HG03378 (cell line): Measurements from ENCODE around the gene SYT7.

Experiments
- ATAC-seq: cut with Tn5 transposase; IDR thresholded peaks from one replicate; pipeline ENCODE4 v1.9.1; 2021; ENCODE audit warnings: mild to moderate bottlenecking, moderate library complexity; ENCODE audit not compliant: unreplicated experiment

The SYT7 gene

GRCh38 chr11:61539831-61540357 is 41.0 kb downstream of the SYT7 start:
- no peak for ATAC-seq

- ATAC-seq = no peak
Measured at GRCh38 chr11:61539006-61539405, 41.9 kb downstream of the SYT7 start.

- ATAC-seq = no peak
Measured at GRCh38 chr11:61538636-61538961, 42.3 kb downstream of the SYT7 start.

- ATAC-seq = no peak
Measured at GRCh38 chr11:61537326-61537725, 43.5 kb downstream of the SYT7 start.

GRCh38 chr11:61536676-61537270 is 44.1 kb downstream of the SYT7 start:
- no peak for ATAC-seq

- no peak for ATAC-seq
Measured at GRCh38 chr11:61535998-61536675, 44.7 kb downstream of the SYT7 start.

GRCh38 chr11:61534933-61535839 is 45.7 kb downstream of the SYT7 start:
- no peak for ATAC-seq

- ATAC-seq = no peak
Measured at GRCh38 chr11:61534025-61534932, 46.6 kb downstream of the SYT7 start.

- no peak for ATAC-seq
Measured at GRCh38 chr11:61533401-61533800, 47.5 kb downstream of the SYT7 start.

GRCh38 chr11:61533039-61533375 is 47.9 kb downstream of the SYT7 start:
- ATAC-seq = no peak

GRCh38 chr11:61532134-61533038 is 48.5 kb downstream of the SYT7 start:
- no peak for ATAC-seq

- no peak for ATAC-seq
Measured at GRCh38 chr11:61531044-61531443, 49.8 kb downstream of the SYT7 start.

GRCh38 chr11:61529537-61530225 is 51.2 kb downstream of the SYT7 start:
- no peak for ATAC-seq

- ATAC-seq = no peak
Measured at GRCh38 chr11:61528114-61528513, 52.8 kb downstream of the SYT7 start.

GRCh38 chr11:61526956-61527731 is 53.7 kb downstream of the SYT7 start:
- no peak for ATAC-seq

- ATAC-seq = no peak
Measured at GRCh38 chr11:61526229-61526628, 54.6 kb downstream of the SYT7 start.

GRCh38 chr11:61524963-61525587 is 55.8 kb downstream of the SYT7 start:
- no peak for ATAC-seq

- no peak for ATAC-seq
Measured at GRCh38 chr11:61524446-61524845, 56.4 kb downstream of the SYT7 start.
